A549 treated with AZD9567 at 1 μM for 4 hours (cell line): Measurements from ENCODE around the gene CHRNA10. TPM values are rescaled to one million over a fixed set of nuclear protein-coding genes. Genes with fewer than 3 reads are reported as not detected.

Experiments used
- total RNA-seq: library from RNA; stranded (reverse); fragments of 200-300 nt; extraction: Qiagen RNA extraction; gene quantifications from 5 replicates; pipeline ENCODE4 v1.2.3, GENCODE V29; 2022; ENCODE audit not compliant: insufficient read depth

The CHRNA10 gene, protein sequence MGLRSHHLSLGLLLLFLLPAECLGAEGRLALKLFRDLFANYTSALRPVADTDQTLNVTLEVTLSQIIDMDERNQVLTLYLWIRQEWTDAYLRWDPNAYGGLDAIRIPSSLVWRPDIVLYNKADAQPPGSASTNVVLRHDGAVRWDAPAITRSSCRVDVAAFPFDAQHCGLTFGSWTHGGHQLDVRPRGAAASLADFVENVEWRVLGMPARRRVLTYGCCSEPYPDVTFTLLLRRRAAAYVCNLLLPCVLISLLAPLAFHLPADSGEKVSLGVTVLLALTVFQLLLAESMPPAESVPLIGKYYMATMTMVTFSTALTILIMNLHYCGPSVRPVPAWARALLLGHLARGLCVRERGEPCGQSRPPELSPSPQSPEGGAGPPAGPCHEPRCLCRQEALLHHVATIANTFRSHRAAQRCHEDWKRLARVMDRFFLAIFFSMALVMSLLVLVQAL
- total RNA-seq = 1.2 to 2.1 TPM (median 1.4 TPM) in 4 of 5 replicates, not detected in the other

DNA sequence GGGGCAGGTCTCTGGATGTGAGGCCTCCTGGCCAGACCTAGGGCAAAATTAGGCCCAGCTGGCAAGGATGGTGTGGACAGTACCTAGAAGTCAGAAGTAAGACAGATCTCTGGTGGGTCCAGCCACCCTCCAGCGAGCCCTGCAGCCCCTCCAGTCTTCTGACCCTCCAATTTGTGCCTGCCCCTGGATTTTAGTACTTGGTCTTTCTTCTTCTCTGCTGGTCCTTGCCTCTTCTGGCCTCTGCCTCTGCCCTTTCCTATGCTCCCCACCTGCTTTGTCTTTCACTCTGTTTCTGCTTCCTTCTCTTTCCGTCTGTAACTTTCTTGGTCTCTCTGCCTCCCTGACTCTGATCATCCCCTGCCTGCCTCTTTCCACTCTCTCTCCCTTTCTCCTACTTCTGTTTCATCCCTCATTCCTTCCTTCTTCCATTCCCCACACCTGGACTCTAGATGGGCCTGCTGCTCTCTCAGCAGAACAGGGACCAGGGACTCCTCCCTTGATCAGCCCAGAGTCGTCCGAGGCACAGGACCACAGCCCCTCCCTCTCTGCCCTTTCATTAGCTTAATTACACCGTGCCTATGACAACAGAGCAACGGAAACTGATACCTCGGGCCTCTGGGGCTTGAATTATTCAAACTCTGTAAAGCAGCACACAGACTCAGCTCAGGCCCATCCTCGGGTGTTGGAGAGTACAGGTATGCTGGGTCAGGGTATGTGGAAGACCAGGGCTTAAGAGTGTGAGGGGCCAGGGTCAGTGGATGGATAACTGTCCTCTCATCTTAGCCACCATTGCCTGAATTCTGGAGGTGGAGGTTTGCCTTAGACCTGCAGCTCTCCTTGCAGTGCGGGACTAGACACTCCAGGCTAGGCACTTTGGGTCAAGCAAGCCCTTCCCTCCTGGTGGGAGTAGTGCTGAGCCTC, at the start of gene CHRNA10:
CHRNA10 (minus strand) TSS at position 51 of the 921 bp plus-strand sequence. CDS start 72 bp downstream, outside the sequence.

DNA sequence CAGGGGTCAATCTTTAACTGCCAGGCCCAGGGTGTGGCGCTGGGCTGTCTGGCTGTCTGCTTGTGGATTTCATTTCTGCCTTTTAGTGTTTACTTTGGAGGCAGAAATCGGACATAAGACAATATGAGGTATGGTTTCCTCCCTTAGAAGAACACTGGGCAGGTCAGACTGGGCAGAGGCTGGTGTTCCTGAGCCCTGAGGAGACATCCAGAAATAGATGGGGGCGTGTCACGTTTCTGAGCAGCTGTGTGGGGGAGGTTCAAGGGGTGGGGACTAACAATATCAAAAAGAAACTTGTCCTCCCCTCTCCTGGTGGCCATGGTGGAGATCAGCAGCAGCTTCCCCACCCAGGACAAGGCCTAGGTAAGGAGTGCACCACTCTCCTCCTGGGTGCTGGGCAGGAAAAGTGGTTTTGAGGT, 26.4 kb downstream of the CHRNA10 start, which contains the start of gene ART1:
ART1 (plus strand) TSS at position 312 of the 419 bp plus-strand sequence. CDS start 14,086 bp downstream, outside the sequence.

DNA sequence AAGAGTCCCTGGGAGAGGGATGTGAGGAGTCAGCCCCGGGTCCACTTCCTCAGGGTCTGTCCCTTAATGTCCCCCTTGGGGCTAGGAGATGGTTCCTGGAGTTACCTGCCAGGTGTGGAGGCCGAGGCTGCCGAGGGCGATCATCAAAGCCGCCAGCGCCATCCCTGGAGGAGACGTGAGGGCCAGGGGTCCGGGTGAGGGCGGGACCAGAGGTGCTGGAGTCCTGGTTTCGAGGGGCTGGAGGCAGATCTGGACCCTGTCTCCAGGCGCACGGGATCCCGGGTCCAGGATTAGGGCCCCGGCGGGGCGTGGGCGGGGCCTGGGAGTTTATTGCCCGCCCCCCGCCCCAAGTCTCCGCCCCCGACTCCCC, 29.5 kb downstream of the CHRNA10 start, which contains the start of gene ART5:
ART5 (minus strand) TSS at position 292 of the 370 bp plus-strand sequence; CDS start at position 162, 130 bp downstream.

Other genes with a start within 250 kb of the CHRNA10 start
- gene ART5, start 29.4 kb downstream of the CHRNA10 start, total RNA-seq = 0.23 to 0.31 TPM (median 0.28 TPM) in 4 of 5 replicates, not detected in the other
- not detected in 5 replicates for gene ART1, start 26.3 kb downstream of the CHRNA10 start, total RNA-seq
- 60.8 to 67.1 TPM (median 63.3 TPM) in 5 replicates for gene NUP98, start 126.2 kb upstream of the CHRNA10 start, total RNA-seq
- gene PGAP2, start 137.2 kb upstream of the CHRNA10 start, total RNA-seq = 16.4 to 23.4 TPM (median 19.5 TPM) in 5 replicates
- 107 to 119 TPM (median 117 TPM) in 5 replicates for gene RHOG, start 169.6 kb upstream of the CHRNA10 start, total RNA-seq
- gene STIM1, start 184.3 kb upstream of the CHRNA10 start, total RNA-seq = 24.8 to 31.6 TPM (median 26.1 TPM) in 5 replicates